Stomach (tissue), 9 donors: ENCODE measurements around the gene ESR1. TPM values are rescaled to one million over a fixed set of nuclear protein-coding genes. Genes with fewer than 3 reads are reported as not detected.

Experiments
- DNase-seq, 2 donors: peaks; one replicate each; pipeline versions ENCODE4 v3.0.0 to v3.0.0-alpha.2; 2013 to 2019
- H3K27ac ChIP-seq, 5 donors: fragments of 200-600 bp in 4 of 5; sonication (generic) in 4 of 5; one replicate each; pipeline ENCODE4 v1.5.1; 2013 to 2019; ENCODE audit warnings: mild to moderate bottlenecking in 1 of 5, moderate library complexity in 1 of 5
- H3K27me3 ChIP-seq, 3 donors: fragments of 200-600 bp; sonication (generic); one replicate each; pipeline ENCODE4 v1.5.1; 2017 to 2019; ENCODE audit warnings: mixed run types in 1 of 3
- H3K36me3 ChIP-seq, 4 donors: fragments of 200-600 bp; sonication (generic); 1 replicate in 3 of 4; 2 replicates in 1 of 4; pipeline ENCODE4 v1.5.1; 2016 to 2019
- H3K4me1 ChIP-seq, 4 donors: fragments of 200-600 bp; sonication (generic); one replicate each; pipeline ENCODE4 v1.5.1; 2016 to 2019
- H3K4me3 ChIP-seq, 4 donors: fragments of 200-600 bp; sonication (generic) in 3 of 4; one replicate each; pipeline ENCODE4 v1.5.1; 2016 to 2019; ENCODE audit warnings: mild to moderate bottlenecking in 1 of 4
- H3K9me3 ChIP-seq, 4 donors: fragments of 200-600 bp; sonication (generic); one replicate each; pipeline ENCODE4 v1.5.1; 2016 to 2019
- CTCF ChIP-seq, 7 experiments: fragments of 450-650 bp in 4 of 7; fragments of 200-600 bp in 3 of 7; sonication (generic) in 3 of 7; IDR thresholded peaks; one replicate each; pipeline ENCODE4 v1.5.1; 2016 to 2019; ENCODE audit warnings: antibody characterized with exemption in 7 of 7, control low read depth in 2 of 7, mild to moderate bottlenecking in 1 of 7
- EP300 ChIP-seq: sonication (generic); formaldehyde crosslinking; IDR thresholded peaks from one replicate; pipeline ENCODE4 v1.6.1; 2017; ENCODE audit warnings: antibody characterized with exemption
- POLR2A ChIP-seq, 4 donors: fragments of 450-650 bp; IDR thresholded peaks; one replicate each; pipeline ENCODE4 v1.6.1; 2016; ENCODE audit warnings: antibody characterized with exemption in 4 of 4, control low read depth in 2 of 4, mild to moderate bottlenecking in 1 of 4, moderate library complexity in 1 of 4
- POLR2AphosphoS5 ChIP-seq, 3 donors: sonication (generic); formaldehyde crosslinking; IDR thresholded peaks; one replicate each; pipeline ENCODE4 v1.6.1; 2016; ENCODE audit warnings: antibody characterized with exemption in 3 of 3
- WGBS, 5 donors: extraction: QIAGEN DNeasy Blood & Tissue Kit in 3 of 5; methylation state at CpG; one replicate each; pipeline versions ENCODE4 v1.1.5 to v1.1.7; 2013 to 2018; 5-methylcytosine and 5-hydroxymethylcytosine counted together
- intact Hi-C: fragments of 100-400 bp; cut with DNase I; formaldehyde crosslinking; loops from one replicate; pipeline ENCODE4 v1.15.1; 2023; ENCODE audit warnings: low total_unique reads
- polyA plus RNA-seq, 3 donors: library from polyadenylated mRNA; stranded (reverse); fragments of 200-250 nt; gene quantifications; one replicate each; pipeline ENCODE4 v1.2.3, GENCODE V29; 2013
- total RNA-seq, 5 donors: library from RNA; depleted of rRNA; stranded (reverse); fragments of >200 nt; gene quantifications; one replicate each; pipeline versions ENCODE4 v1.1.0 to v1.2.3, GENCODE V29; 2014 to 2016
- donor health status: healthy with polysubstance abuse.
- donor health status: Bipolar disorder and iron deficiency.
- donor health status: healthy.

Gene ESR1
- total and polyA plus RNA-seq, 8 donors: 0.05 to 2.0 (median 1.8) TPM; not detected in 3

- intact Hi-C loops: no loop called here
- H3K27me3 ChIP-seq: no peaks in the 10 kb centered on the region
- 58 to 71% (median 68%) methylated on average over 4 of the region's 4 CpGs for WGBS, 5 donors
- no peak overlapping the region for H3K4me3 ChIP-seq
- no peaks in the 10 kb centered on the region for H3K9me3 ChIP-seq
- TF ChIP-seq CTCF (IDR thresholded peaks at IDR 0.05) (no peak), POLR2AphosphoS5 (IDR thresholded peaks at IDR 0.05) (no peak), EP300 (no peak), POLR2A (IDR thresholded peaks at IDR 0.05) (no peak)
- no peaks in the 10 kb centered on the region for H3K4me1 ChIP-seq
- no peaks in the 10 kb centered on the region for H3K36me3 ChIP-seq
- no peak for DNase-seq
- no peak overlapping the region for H3K27ac ChIP-seq
These were observed 201.3 kb downstream of the ESR1 start for GRCh38 chr6:152008779-152009178.

DNA sequence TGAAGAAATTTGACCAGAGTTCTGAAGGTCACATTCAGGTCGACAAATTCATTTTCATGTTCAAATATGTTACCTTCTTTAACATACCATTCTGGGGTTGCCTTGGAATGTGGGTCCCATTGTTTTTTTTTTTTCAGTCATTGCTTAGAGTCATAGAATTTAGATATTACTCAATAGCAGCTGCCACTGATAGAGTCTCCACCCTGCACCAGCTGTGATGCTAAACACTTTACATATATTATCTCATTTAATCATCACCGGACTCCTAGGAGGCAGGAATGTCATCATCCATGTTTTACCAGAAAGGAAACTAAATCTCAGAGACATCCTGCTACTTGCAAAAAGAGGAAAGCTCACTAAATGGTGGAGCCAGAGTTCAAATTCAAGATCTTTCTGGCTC is 204.7 kb downstream of the ESR1 start:
- no peaks in the 10 kb centered on the region for H3K4me1 ChIP-seq
- no peak overlapping the region for H3K27ac ChIP-seq
- H3K27me3 ChIP-seq: no peaks in the 10 kb centered on the region
- no peaks in the 10 kb centered on the region for H3K9me3 ChIP-seq
- DNase-seq: no peak
- TF ChIP-seq EP300 (no peak), POLR2A (IDR thresholded peaks at IDR 0.05) (no peak), POLR2AphosphoS5 (IDR thresholded peaks at IDR 0.05) (no peak), CTCF (IDR thresholded peaks at IDR 0.05) (no peak)
- no peak overlapping the region for H3K4me3 ChIP-seq
- WGBS, 5 donors: 83 to 91% (median 90%) methylated on average over 2 of the region's 2 CpGs
- intact Hi-C loops: no loop called here
- H3K36me3 ChIP-seq: no peaks in the 10 kb centered on the region

GRCh38 chr6:152018876-152019275 is 211.4 kb downstream of the ESR1 start:
- Histone ChIP-seq H3K36me3 (no peaks in the 10 kb centered on the region), H3K27ac (no peak overlapping the region), H3K4me1 (no peaks in the 10 kb centered on the region), H3K27me3 (no peaks in the 10 kb centered on the region), H3K9me3 (peaks cover 0 to 4% (median 0%) of the 10 kb centered on the region in 4 donors), H3K4me3 (no peak overlapping the region)
- no peak for DNase-seq
- TF ChIP-seq CTCF (IDR thresholded peaks at IDR 0.05) (no peak), POLR2AphosphoS5 (IDR thresholded peaks at IDR 0.05) (no peak), POLR2A (IDR thresholded peaks at IDR 0.05) (no peak), EP300 (no peak)
- intact Hi-C loops: no loop called here

- 84 to 92% (median 92%) methylated on average over 4 of the region's 4 CpGs for WGBS, 5 donors
- no peak for TF ChIP-seq POLR2A (IDR thresholded peaks at IDR 0.05)
- no peak for TF ChIP-seq POLR2AphosphoS5 (IDR thresholded peaks at IDR 0.05)
- no peak for TF ChIP-seq CTCF (IDR thresholded peaks at IDR 0.05)
- TF ChIP-seq EP300: no peak
- Histone ChIP-seq H3K27me3 (no peaks in the 10 kb centered on the region), H3K4me3 (no peak overlapping the region), H3K4me1 (no peaks in the 10 kb centered on the region), H3K27ac (no peak overlapping the region), H3K9me3 (peaks cover 0 to 4% (median 0%) of the 10 kb centered on the region in 4 donors), H3K36me3 (no peaks in the 10 kb centered on the region)
- intact Hi-C loops: no loop called here
- DNase-seq: no peak
These were observed 214.8 kb downstream of the ESR1 start for GRCh38 chr6:152022303-152022702.
